SK-N-MC (cell line): ENCODE data around the gene PIM3.

ENCODE experiments used
- DNase-seq: peaks from one replicate; pipeline ENCODE4 v3.0.0-alpha.2; 2011; ENCODE audit warnings: low read depth, low spot score
- H3K27ac ChIP-seq: fragments of 200-600 bp; sonication (generic); 2 replicates; pipeline ENCODE4 v1.5.1; 2016; ENCODE audit warnings: mixed run types
- H3K36me3 ChIP-seq: fragments of 200-600 bp; sonication (generic); 2 replicates; pipeline ENCODE4 v1.6.1; 2017; ENCODE audit warnings: antibody characterized with exemption, low read length, mixed read lengths; ENCODE audit not compliant: insufficient read depth
- H3K4me3 ChIP-seq: fragments of 200-600 bp; sonication (generic); 2 replicates; pipeline ENCODE4 v1.5.1; 2016
- H3K9ac ChIP-seq: fragments of 200-600 bp; sonication (generic); 2 replicates; pipeline ENCODE4 v1.8.0; 2017; ENCODE audit warnings: mixed run types, mixed read lengths; ENCODE audit not compliant: insufficient read length
- H3K9me3 ChIP-seq: fragments of 200-600 bp; sonication (generic); 2 replicates; pipeline ENCODE4 v1.6.1; 2017; ENCODE audit warnings: low read depth, mild to moderate bottlenecking, antibody characterized with exemption, low read length, moderate library complexity, mixed read lengths
- EZH2 ChIP-seq: fragments of 200-600 bp; sonication (generic); IDR thresholded peaks from one replicate; pipeline ENCODE4 v1.6.1; 2017; ENCODE audit warnings: antibody characterized with exemption
- FOXP2 ChIP-seq: optimal IDR thresholded peaks from 2 replicates; pipeline ENCODE3; 2011; ENCODE audit warnings: mild to moderate bottlenecking, moderate library complexity; ENCODE audit not compliant: insufficient read depth; ENCODE audit errors: extremely low read length, control extremely low read depth
- POLR2AphosphoS5 ChIP-seq: IDR thresholded peaks from 2 replicates; pipeline ENCODE4 v1.6.1; 2012; ENCODE audit warnings: mild to moderate bottlenecking, low read depth, low read length, borderline replicate concordance

The PIM3 gene

GRCh38 chr22:49998718-49999062 lies 38.1 kb downstream of the PIM3 start:
- Histone ChIP-seq H3K9ac (no peak overlapping the region), H3K36me3 (no peaks in the 10 kb centered on the region), H3K4me3 (no peak overlapping the region), H3K27ac (no peak overlapping the region), H3K9me3 (no peaks in the 10 kb centered on the region)
- DNase-seq, result no peak
- TF ChIP-seq POLR2AphosphoS5, result no peak
- no peak for TF ChIP-seq EZH2
- TF ChIP-seq FOXP2, result no peak

- Histone ChIP-seq H3K36me3 (no peaks in the 10 kb centered on the region), H3K27ac (no peak overlapping the region), H3K4me3 (no peak overlapping the region), H3K9me3 (no peaks in the 10 kb centered on the region), H3K9ac (no peak overlapping the region)
- TF ChIP-seq EZH2 (no peak), POLR2AphosphoS5 (no peak), FOXP2 (no peak)
- no peak for DNase-seq
Observed at GRCh38 chr22:49999063-49999945, 38.7 kb downstream of the PIM3 start.

- H3K36me3 ChIP-seq, result no peaks in the 10 kb centered on the region
- H3K9ac ChIP-seq, result no peak overlapping the region
- no peak for DNase-seq
- H3K27ac ChIP-seq, result no peak overlapping the region
- H3K9me3 ChIP-seq, result no peaks in the 10 kb centered on the region
- no peak for TF ChIP-seq EZH2
- TF ChIP-seq FOXP2, result no peak
- no peak for TF ChIP-seq POLR2AphosphoS5
- H3K4me3 ChIP-seq, result no peak overlapping the region
Observed at GRCh38 chr22:49999946-50000586, 39.5 kb downstream of the PIM3 start.

DNA sequence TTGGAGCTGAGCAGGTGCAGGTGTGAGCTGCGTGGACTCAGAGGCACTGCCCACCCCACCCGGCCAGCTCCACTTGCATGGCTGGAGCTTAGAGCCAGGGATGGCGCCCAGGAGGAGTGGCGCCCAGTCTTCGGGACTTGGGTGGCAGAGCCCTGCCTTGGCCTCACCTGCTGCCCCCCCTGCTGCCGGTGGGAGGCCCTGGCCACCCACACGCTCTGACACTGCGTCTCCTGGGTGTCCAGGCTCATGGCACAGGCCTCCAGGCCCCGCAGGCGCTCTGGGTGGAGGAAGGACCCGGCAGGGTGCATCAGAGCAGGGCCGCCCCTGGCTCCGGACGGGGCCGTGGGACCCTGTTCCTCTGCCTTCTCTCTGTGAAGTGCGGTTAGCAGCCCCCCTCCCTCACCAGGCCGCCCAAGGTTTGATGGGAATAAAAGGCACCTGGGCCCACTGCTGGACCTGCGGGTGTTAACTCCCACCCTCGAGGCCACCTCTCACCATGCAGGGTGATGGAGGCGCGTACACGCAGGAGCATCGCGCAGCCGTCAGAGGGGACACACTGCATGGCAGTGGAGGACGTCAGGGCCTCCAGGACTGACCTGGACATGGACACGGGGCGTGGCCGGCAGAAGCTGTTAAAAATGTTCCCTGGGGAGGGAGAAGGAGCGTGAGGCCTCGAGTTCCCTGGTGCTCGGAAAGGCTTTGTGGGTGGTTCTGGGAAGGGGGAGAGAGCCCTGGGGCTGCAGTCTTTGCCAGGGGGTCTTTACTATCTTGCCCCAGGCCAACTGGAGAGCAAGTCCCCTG lies 40.2 kb downstream of the PIM3 start:
- no peaks in the 10 kb centered on the region for H3K36me3 ChIP-seq
- TF ChIP-seq EZH2 (no peak), POLR2AphosphoS5 (no peak), FOXP2 (no peak)
- no peak overlapping the region for H3K9ac ChIP-seq
- H3K4me3 ChIP-seq, result no peak overlapping the region
- no peaks in the 10 kb centered on the region for H3K9me3 ChIP-seq
- DNase-seq, result no peak
- no peak overlapping the region for H3K27ac ChIP-seq

DNA sequence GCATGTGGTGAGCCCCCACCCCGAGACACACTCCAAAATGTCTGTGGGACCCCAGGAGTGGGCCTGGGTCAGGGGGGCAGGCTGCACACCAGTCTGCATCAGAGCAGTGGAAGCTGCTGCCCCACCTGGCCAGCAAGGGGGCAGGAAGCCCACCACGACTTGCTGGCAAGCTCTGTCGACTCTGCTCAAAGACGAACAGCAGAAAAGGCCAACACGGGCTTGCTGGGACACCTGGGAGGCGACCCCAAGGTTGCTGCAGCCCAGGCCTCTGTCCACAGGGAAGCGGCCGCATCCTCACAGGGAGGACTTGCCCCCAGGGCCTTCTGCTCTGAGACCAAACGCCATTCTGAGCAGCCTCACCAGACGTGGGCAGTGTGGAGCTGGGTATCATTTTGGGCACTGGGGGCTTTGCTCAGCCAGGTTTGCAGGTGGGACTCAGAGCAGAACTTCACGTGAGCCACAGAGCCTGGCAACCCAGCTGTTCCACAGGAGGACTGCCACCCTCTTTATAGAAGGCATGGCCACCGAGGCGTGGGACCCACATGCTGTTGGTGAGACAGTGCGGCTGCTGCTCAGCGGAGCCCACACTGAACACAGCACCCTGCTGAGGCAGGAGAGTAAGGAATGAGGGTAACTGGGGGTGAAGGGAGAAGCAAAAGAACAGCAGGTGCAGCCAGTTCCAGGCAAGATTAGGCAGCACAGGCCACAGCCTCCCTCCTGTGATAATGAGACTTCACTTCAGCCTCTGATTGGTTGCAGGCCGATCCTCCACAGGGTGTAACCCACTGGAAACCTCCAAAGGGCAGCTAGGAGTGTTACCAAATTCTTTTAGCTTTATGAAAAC lies 41.0 kb downstream of the PIM3 start:
- H3K4me3 ChIP-seq, result no peak overlapping the region
- no peak for DNase-seq
- H3K36me3 ChIP-seq, result no peaks in the 10 kb centered on the region
- H3K9me3 ChIP-seq, result no peaks in the 10 kb centered on the region
- H3K27ac ChIP-seq, result peak overlapping the region; percentile 54; the same call in 1 of the 2 replicates
- H3K9ac ChIP-seq, result peak overlapping the region; percentile 15
- no peak for TF ChIP-seq FOXP2
- TF ChIP-seq EZH2, result no peak
- TF ChIP-seq POLR2AphosphoS5, result no peak

GRCh38 chr22:50002791-50003190 lies 42.2 kb downstream of the PIM3 start:
- DNase-seq, result no peak
- no peaks in the 10 kb centered on the region for H3K36me3 ChIP-seq
- no peak overlapping the region for H3K27ac ChIP-seq
- H3K9ac ChIP-seq, result no peak overlapping the region
- H3K9me3 ChIP-seq, result no peaks in the 10 kb centered on the region
- TF ChIP-seq EZH2, result no peak
- no peak for TF ChIP-seq FOXP2
- no peak for TF ChIP-seq POLR2AphosphoS5
- no peak overlapping the region for H3K4me3 ChIP-seq

DNA sequence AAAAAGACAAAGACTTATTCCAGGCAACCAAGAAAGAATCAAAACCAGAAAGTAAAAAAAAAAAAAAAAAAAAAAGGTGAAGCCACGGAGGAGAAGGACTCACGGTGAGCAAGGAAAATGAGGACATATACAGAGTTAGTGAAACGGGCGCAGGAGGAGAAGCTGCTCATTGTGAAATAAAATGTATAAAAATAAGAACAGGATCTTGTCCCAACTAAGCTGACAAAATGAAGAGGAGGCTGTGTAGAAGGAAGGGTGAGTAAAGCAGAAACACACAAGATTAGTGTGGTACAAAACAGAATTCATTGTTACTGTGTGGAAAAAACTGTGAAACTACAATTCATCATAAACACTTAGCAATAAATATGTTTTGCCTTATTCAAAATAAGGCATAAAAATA lies 44.3 kb downstream of the PIM3 start:
- TF ChIP-seq POLR2AphosphoS5 (no peak), EZH2 (no peak), FOXP2 (no peak)
- no peaks in the 10 kb centered on the region for H3K9me3 ChIP-seq
- H3K27ac ChIP-seq, result no peak overlapping the region
- H3K4me3 ChIP-seq, result no peak overlapping the region
- H3K36me3 ChIP-seq, result no peaks in the 10 kb centered on the region
- DNase-seq, result no peak
- no peak overlapping the region for H3K9ac ChIP-seq
